Esophagus muscularis mucosa (tissue), 3 donors: ENCODE data around the gene CHD2.

Experiments used
- CTCF ChIP-seq, 3 experiments: fragments of 200-600 bp in 2 of 3; fragments of 450-650 bp in 1 of 3; sonication (generic) in 2 of 3; IDR thresholded peaks; one replicate each; pipeline ENCODE4 v1.5.1; 2017 to 2019; ENCODE audit warnings: antibody characterized with exemption in 3 of 3, mild to moderate bottlenecking in 2 of 3, moderate library complexity in 1 of 3
- POLR2A ChIP-seq: fragments of 450-650 bp; IDR thresholded peaks from one replicate; pipeline ENCODE4 v1.6.1; 2017; ENCODE audit warnings: antibody characterized with exemption, moderate library complexity, mild to moderate bottlenecking, low read depth
- POLR2AphosphoS5 ChIP-seq, 2 donors: sonication (generic); formaldehyde crosslinking; IDR thresholded peaks; one replicate each; pipeline ENCODE4 v1.6.1; 2017; ENCODE audit warnings: antibody characterized with exemption in 2 of 2

GRCh38 chr15:92942706-92943105, 42.6 kb downstream of the CHD2 start:
- TF ChIP-seq CTCF (IDR thresholded peaks at IDR 0.05) (no peak), POLR2A (no peak), POLR2AphosphoS5 (IDR thresholded peaks at IDR 0.05) (no peak)
